Neural crest cell (in vitro differentiated cells): ENCODE measurements around the gene HYCC2. TPM values are rescaled to one million over a fixed set of nuclear protein-coding genes. Genes with fewer than 3 reads are reported as not detected.
"Not testable (repeated sequence)": the region's sequence is repeated elsewhere in the genome, so short reads cannot be mapped to it uniquely, and the experiment has no call there.

Source experiments
- DNase-seq: peaks from one replicate; pipeline ENCODE4 v3.0.0; 2021; ENCODE audit warnings: low read depth, mixed read lengths, low spot score
- H3K27ac Mint-ChIP-seq: one replicate; pipeline ENCODE4 v1.8.0; 2021; ENCODE audit warnings: mild to moderate bottlenecking, mixed read lengths; ENCODE audit not compliant: unreplicated experiment
- H3K27me3 Mint-ChIP-seq: 2 replicates; pipeline ENCODE4 v1.8.0; 2021; ENCODE audit warnings: low read depth, mild to moderate bottlenecking, mixed read lengths
- H3K36me3 Mint-ChIP-seq: 2 replicates; pipeline ENCODE4 v1.8.0; 2021; ENCODE audit warnings: low read depth, mild to moderate bottlenecking, mixed read lengths
- H3K4me1 Mint-ChIP-seq: 2 replicates; pipeline ENCODE4 v1.8.0; 2021; ENCODE audit warnings: mixed read lengths
- H3K4me3 Mint-ChIP-seq: one replicate; pipeline ENCODE4 v1.8.0; 2021; ENCODE audit warnings: mild to moderate bottlenecking, mixed read lengths
- H3K9me3 Mint-ChIP-seq: 2 replicates; pipeline ENCODE4 v1.8.0; 2021; ENCODE audit warnings: mixed read lengths
- CTCF ChIP-seq: fragments of 200-600 bp; sonication (generic); conservative IDR thresholded peaks from 2 replicates; pipeline ENCODE4 v1.5.0; 2021; ENCODE audit warnings: antibody characterized with exemption, mild to moderate bottlenecking
- total RNA-seq: library from RNA; stranded (reverse); gene quantifications from 2 replicates; pipeline ENCODE4 v1.2.1, GENCODE V29; 2021

Gene HYCC2
- total RNA-seq, 1 donor from 2014 or later, result 17.4 TPM

DNA sequence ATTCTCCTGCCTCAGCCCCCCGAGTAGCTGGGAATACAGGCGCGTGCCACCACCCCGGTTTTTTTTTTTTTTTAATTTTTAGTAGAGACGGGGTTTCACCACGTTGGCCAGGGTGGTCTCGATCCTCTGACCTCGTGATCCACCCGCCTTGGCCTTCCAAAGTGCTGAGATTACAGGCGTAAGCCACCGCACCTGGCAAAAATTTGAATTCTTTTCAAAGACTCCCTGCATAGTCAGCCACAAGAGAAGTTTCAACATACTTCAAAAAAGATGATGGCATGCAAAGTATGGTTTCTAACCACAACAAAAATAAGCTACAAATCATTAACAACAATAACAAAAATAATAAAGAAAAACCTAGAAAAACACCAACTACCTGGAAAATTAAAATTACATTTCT lies 22.0 kb downstream of the HYCC2 start:
- no peaks in the 10 kb centered on the region for H3K9me3 Mint-ChIP-seq
- no peak for DNase-seq
- no peak overlapping the region for H3K4me3 Mint-ChIP-seq
- no peak overlapping the region for H3K27ac Mint-ChIP-seq
- no peak for TF ChIP-seq CTCF
- H3K4me1 Mint-ChIP-seq, result no peaks in the 10 kb centered on the region
- no peaks in the 10 kb centered on the region for H3K27me3 Mint-ChIP-seq
- H3K36me3 Mint-ChIP-seq, result peaks cover 8% of the 10 kb centered on the region

GRCh38 chr2:201046881-201047280 lies 24.6 kb downstream of the HYCC2 start:
- Mint-ChIP-seq H3K27ac (no peak overlapping the region), H3K4me3 (no peak overlapping the region), H3K4me1 (no peaks in the 10 kb centered on the region), H3K27me3 (no peaks in the 10 kb centered on the region), H3K9me3 (no peaks in the 10 kb centered on the region), H3K36me3 (peaks cover 12% of the 10 kb centered on the region)
- no peak for DNase-seq
- TF ChIP-seq CTCF, result no peak

DNA sequence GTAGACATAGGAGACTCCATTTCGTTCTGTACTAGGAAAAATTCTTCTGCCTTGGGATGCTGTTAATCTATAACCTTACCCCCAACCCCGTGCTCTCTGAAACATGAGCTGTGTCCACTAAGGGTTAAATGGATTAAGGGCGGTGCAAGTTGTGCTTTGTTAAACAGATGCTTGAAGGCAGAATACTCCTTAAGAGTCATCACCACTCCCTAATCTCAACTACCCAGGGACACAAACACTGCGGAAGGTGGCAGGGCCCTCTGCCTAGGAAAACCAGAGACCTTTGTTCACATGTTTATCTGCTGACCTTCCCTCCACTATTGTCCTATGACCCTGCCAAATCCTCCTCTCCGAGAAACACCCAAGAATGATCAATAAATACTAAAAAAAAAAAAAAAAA lies 28.4 kb downstream of the HYCC2 start:
- H3K9me3 Mint-ChIP-seq, H3K4me1 Mint-ChIP-seq, H3K27ac Mint-ChIP-seq, H3K27me3 Mint-ChIP-seq, DNase-seq, H3K4me3 Mint-ChIP-seq: not testable (repeated sequence)
- H3K36me3 Mint-ChIP-seq, result peaks cover 26% of the 10 kb centered on the region

- H3K36me3 Mint-ChIP-seq, result peaks cover 27% of the 10 kb centered on the region
- H3K4me1 Mint-ChIP-seq, H3K27ac Mint-ChIP-seq, H3K4me3 Mint-ChIP-seq, H3K9me3 Mint-ChIP-seq, H3K27me3 Mint-ChIP-seq, DNase-seq: not testable (repeated sequence)
Measured at GRCh38 chr2:201042451-201042850, 29.0 kb downstream of the HYCC2 start.

- H3K9me3 Mint-ChIP-seq, result peaks cover 3% of the 10 kb centered on the region
- no peaks in the 10 kb centered on the region for H3K27me3 Mint-ChIP-seq
- peaks cover 26% of the 10 kb centered on the region for H3K36me3 Mint-ChIP-seq
- TF ChIP-seq CTCF, result no peak
- H3K27ac Mint-ChIP-seq, result no peak overlapping the region
- H3K4me3 Mint-ChIP-seq, result no peak overlapping the region
- no peak for DNase-seq
- no peaks in the 10 kb centered on the region for H3K4me1 Mint-ChIP-seq
Measured at GRCh38 chr2:201040867-201041628, 30.4 kb downstream of the HYCC2 start.

DNA sequence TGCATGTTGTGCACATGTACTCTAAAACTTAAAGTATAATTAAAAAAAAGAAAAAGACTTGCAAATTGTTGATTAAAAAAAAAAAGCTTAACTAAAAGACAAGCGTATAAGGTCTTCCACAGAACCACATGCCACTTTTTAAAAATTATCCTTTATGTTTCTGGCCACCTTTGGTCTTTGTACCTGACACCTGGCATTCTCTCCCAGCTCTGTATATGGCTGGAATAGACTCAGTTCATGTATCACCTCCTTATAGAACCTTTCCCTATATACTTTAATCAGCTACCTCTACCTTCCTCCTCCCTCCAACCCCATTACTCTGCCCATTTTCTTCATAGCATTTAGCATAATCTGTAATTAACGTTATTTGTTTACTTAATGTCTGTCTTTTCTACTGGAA lies 32.6 kb downstream of the HYCC2 start:
- Mint-ChIP-seq H3K9me3 (peaks cover 3% of the 10 kb centered on the region), H3K4me3 (no peak overlapping the region), H3K27ac (no peak overlapping the region), H3K4me1 (no peaks in the 10 kb centered on the region), H3K27me3 (no peaks in the 10 kb centered on the region), H3K36me3 (peaks cover 36% of the 10 kb centered on the region)
- no peak for DNase-seq
- TF ChIP-seq CTCF, result no peak

DNA sequence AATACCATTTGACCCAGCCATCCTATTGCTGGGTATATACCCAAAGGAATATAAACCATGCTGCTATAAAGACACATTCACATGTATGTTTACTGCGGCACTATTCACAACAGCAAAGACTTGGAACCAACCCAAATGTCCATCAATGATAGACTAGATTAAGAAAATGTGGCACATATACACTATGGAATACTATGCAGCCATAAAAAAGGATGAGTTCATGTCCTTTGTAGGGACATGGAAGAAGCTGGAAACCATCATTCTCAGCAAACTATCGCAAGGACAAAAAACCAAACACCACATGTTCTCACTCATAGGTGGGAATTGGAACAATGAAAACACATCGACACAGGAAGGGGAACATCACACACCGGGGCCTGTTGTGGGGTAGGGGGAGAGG lies 33.1 kb downstream of the HYCC2 start:
- H3K36me3 Mint-ChIP-seq, result peaks cover 36% of the 10 kb centered on the region
- DNase-seq, H3K27me3 Mint-ChIP-seq, H3K4me3 Mint-ChIP-seq, H3K4me1 Mint-ChIP-seq, H3K9me3 Mint-ChIP-seq, H3K27ac Mint-ChIP-seq: not testable (repeated sequence)

DNA sequence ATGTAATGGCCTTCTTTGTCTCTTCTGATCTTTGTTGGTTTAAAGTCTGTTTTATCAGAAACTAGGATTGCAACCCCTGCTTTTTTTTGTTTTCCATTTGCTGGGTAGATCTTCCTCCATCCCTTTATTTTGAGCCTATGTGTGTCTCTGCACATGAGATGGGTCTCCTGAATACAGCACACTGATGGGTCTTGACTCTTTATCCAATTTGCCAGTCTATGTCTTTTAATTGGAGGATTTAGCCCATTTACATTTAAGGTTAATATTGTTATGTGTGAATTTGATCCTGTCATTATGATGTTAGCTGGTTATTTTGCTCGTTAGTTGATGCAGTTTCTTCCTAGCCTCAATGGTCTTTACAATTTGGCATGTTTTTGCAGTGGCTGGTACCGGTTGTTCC lies 37.1 kb downstream of the HYCC2 start:
- H3K27me3 Mint-ChIP-seq, H3K4me3 Mint-ChIP-seq, DNase-seq, H3K27ac Mint-ChIP-seq, H3K4me1 Mint-ChIP-seq, H3K9me3 Mint-ChIP-seq: not testable (repeated sequence)
- peaks cover 34% of the 10 kb centered on the region for H3K36me3 Mint-ChIP-seq
